A673 (cell line): ENCODE measurements around the gene PIGN.

ENCODE experiments used
- CTCF ChIP-seq: fragments of 300-800, 200-600 bp; sonication (generic); conservative IDR thresholded peaks from 2 replicates; pipeline ENCODE4 v1.5.1; 2017; ENCODE audit warnings: low read depth, mild to moderate bottlenecking, antibody characterized with exemption, low read length, moderate library complexity, mixed read lengths
- EZH2 ChIP-seq: fragments of 200-600 bp; sonication (generic); IDR thresholded peaks from 2 replicates; pipeline ENCODE4 v1.6.1; 2017; ENCODE audit warnings: borderline replicate concordance, low read depth, mild to moderate bottlenecking, mixed read lengths, antibody characterized with exemption, low read length; ENCODE audit not compliant: poor library complexity, severe bottlenecking

DNA sequence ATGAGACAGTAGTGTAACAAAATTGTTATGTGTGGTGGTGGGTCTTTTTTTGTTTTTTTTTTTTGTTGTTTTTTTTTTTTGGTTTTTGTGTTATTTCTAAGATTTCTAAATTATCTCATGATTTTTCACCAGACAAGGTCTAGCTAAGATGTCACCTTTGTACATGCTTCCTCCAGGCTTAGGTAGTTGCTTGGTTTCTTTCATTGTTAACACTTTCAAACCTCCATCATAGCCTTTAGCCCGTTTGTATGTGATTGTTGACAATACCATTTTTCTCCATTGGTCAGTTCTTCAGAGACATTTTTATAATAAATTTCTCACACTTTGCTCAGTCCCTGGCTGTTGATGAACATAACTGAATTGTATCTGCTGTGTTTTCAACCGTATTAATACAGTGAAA lies 2.4 kb upstream of the PIGN start:
- no peak for TF ChIP-seq CTCF
- no peak for TF ChIP-seq EZH2
